MM.1S (cell line): Measurements from ENCODE around the gene ATP23.

Experiments
- DNase-seq: peaks from one replicate; pipeline ENCODE4 v3.0.0-alpha.2; 2015
- H2AFZ ChIP-seq: fragments of 300-600 bp; sonication (generic); 2 replicates; pipeline ENCODE4 v1.6.0; 2016; ENCODE audit warnings: antibody characterized with exemption, low read length
- H3F3A ChIP-seq: fragments of 300-600 bp; sonication (generic); 2 replicates; pipeline ENCODE4 v1.6.1; 2016; ENCODE audit warnings: mild to moderate bottlenecking, antibody characterized with exemption, low read length, moderate library complexity, mixed read lengths; ENCODE audit not compliant: insufficient read depth
- H3K27ac ChIP-seq: fragments of 300-600 bp; sonication (generic); 2 replicates; pipeline ENCODE4 v1.5.1; 2016; ENCODE audit warnings: mild to moderate bottlenecking, low read length
- H3K27me3 ChIP-seq: fragments of 300-600 bp; sonication (generic); replicated peaks from 2 replicates; pipeline ENCODE4 v1.6.0; 2016; ENCODE audit warnings: low read length; ENCODE audit not compliant: insufficient read depth
- H3K36me3 ChIP-seq: fragments of 300-600 bp; sonication (generic); replicated peaks from 2 replicates; pipeline ENCODE4 v1.6.1; 2016; ENCODE audit warnings: mild to moderate bottlenecking, low read length, mixed read lengths; ENCODE audit not compliant: insufficient read depth
- H3K4me1 ChIP-seq: fragments of 300-600 bp; sonication (generic); 2 replicates; pipeline ENCODE4 v1.6.1; 2016; ENCODE audit warnings: low read length, mixed read lengths
- H3K4me2 ChIP-seq: fragments of 300-600 bp; sonication (generic); 2 replicates; pipeline ENCODE4 v1.6.0; 2016; ENCODE audit warnings: low read depth, low read length
- H3K4me3 ChIP-seq: fragments of 300-600 bp; sonication (generic); 2 replicates; pipeline ENCODE4 v1.5.1; 2016; ENCODE audit warnings: low read length, mixed read lengths
- H3K79me2 ChIP-seq: fragments of 300-600 bp; sonication (generic); 2 replicates; pipeline ENCODE4 v1.6.1; 2016; ENCODE audit warnings: mixed run types, low read length, mixed read lengths
- H3K9ac ChIP-seq: fragments of 300-600 bp; sonication (generic); 2 replicates; pipeline ENCODE4 v1.6.1; 2016; ENCODE audit warnings: low read length, mixed read lengths
- H3K9me2 ChIP-seq: fragments of 300-600 bp; sonication (generic); replicated peaks from 2 replicates; pipeline ENCODE4 v1.6.1; 2016; ENCODE audit warnings: mild to moderate bottlenecking, low read length, mixed read lengths; ENCODE audit not compliant: insufficient read depth
- H3K9me3 ChIP-seq: fragments of 300-600 bp; sonication (generic); replicated peaks from 2 replicates; pipeline ENCODE4 v1.6.1; 2016; ENCODE audit warnings: mild to moderate bottlenecking, low read length, mixed read lengths; ENCODE audit not compliant: insufficient read depth
- H4K20me1 ChIP-seq: fragments of 300-600 bp; sonication (generic); 2 replicates; pipeline ENCODE4 v1.6.1; 2016; ENCODE audit warnings: mild to moderate bottlenecking, low read length, moderate library complexity, mixed read lengths; ENCODE audit not compliant: insufficient read depth
- CTCF ChIP-seq: fragments of 300-600 bp; sonication (generic); IDR thresholded peaks from 2 replicates; pipeline ENCODE4 v1.5.1; 2016; ENCODE audit warnings: antibody characterized with exemption, low read length, mixed read lengths
- EZH2 ChIP-seq: fragments of 300-600 bp; sonication (generic); optimal IDR thresholded peaks from 2 replicates; pipeline ENCODE3; 2017; ENCODE audit warnings: low read depth, mild to moderate bottlenecking, antibody characterized with exemption, low read length, mixed read lengths
- EZH2phosphoT487 ChIP-seq: fragments of 300-600 bp; sonication (generic); IDR thresholded peaks from 2 replicates; pipeline ENCODE4 v1.6.1; 2018; ENCODE audit warnings: antibody characterized with exemption, low read length

ATP23 gene

GRCh38 chr12:57899010-57899662, 42.2 kb upstream of the ATP23 start:
- Histone ChIP-seq H3K4me2 (peak overlapping the region; percentile 84; the same call in 1 of the 2 replicates), H3F3A (peaks cover 30% of the 10 kb centered on the region), H3K36me3 (no peaks in the 10 kb centered on the region), H3K9me2 (no peaks in the 10 kb centered on the region), H3K27ac (peak overlapping the region; percentile 97), H3K9me3 (no peaks in the 10 kb centered on the region), H3K4me3 (peak overlapping the region; percentile 30; the same call in 1 of the 2 replicates), H3K4me1 (peaks cover 46% of the 10 kb centered on the region), H3K27me3 (no peaks in the 10 kb centered on the region), H3K9ac (peak overlapping the region; percentile 60), H4K20me1 (no peaks in the 10 kb centered on the region), H2AFZ (no peak overlapping the region), H3K79me2 (no peaks in the 10 kb centered on the region)
- DNase-seq = peak; percentile 94
- no peak for TF ChIP-seq EZH2phosphoT487
- no peak for TF ChIP-seq EZH2
- no peak for TF ChIP-seq CTCF

- no peaks in the 10 kb centered on the region for H3K9me3 ChIP-seq
- no peak overlapping the region for H2AFZ ChIP-seq
- peaks cover 30% of the 10 kb centered on the region for H3K4me1 ChIP-seq
- DNase-seq = no peak
- H3K27me3 ChIP-seq = no peaks in the 10 kb centered on the region
- no peaks in the 10 kb centered on the region for H3K79me2 ChIP-seq
- no peak overlapping the region for H3K9ac ChIP-seq
- H3K9me2 ChIP-seq = no peaks in the 10 kb centered on the region
- H3K4me3 ChIP-seq = no peak overlapping the region
- H3K4me2 ChIP-seq = no peak overlapping the region
- TF ChIP-seq EZH2phosphoT487 = no peak
- no peak overlapping the region for H3K27ac ChIP-seq
- H4K20me1 ChIP-seq = no peaks in the 10 kb centered on the region
- no peaks in the 10 kb centered on the region for H3K36me3 ChIP-seq
- H3F3A ChIP-seq = peaks cover 24% of the 10 kb centered on the region
Measured at GRCh38 chr12:57902478-57902969, 38.8 kb upstream of the ATP23 start.

DNA sequence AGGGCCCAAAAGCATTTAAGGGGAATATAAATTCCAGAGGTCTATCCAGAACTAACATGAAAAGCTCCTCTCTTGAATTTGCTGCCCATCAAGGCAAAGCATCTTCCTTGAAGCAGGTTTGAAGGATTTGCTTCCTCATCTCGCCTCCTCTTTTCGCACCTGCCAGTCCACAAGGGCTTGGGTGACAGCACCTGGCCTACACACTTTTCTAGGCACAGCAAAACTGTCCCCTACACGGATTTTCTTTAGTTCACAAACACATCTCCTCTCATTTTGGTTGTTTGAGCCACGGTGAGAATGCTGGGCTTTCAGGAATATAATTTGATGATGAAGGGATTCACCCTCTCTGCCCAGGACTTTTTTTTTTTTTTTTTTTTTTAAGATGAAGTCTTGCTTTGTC, 36.9 kb upstream of the ATP23 start:
- H2AFZ ChIP-seq = no peak overlapping the region
- peaks cover 12% of the 10 kb centered on the region for H3K4me1 ChIP-seq
- DNase-seq = no peak
- no peaks in the 10 kb centered on the region for H4K20me1 ChIP-seq
- no peak overlapping the region for H3K4me3 ChIP-seq
- H3K27ac ChIP-seq = no peak overlapping the region
- peaks cover 5% of the 10 kb centered on the region for H3F3A ChIP-seq
- H3K9me3 ChIP-seq = no peaks in the 10 kb centered on the region
- no peak overlapping the region for H3K4me2 ChIP-seq
- TF ChIP-seq EZH2 (no peak), CTCF (no peak), EZH2phosphoT487 (no peak)
- no peaks in the 10 kb centered on the region for H3K79me2 ChIP-seq
- H3K9ac ChIP-seq = no peak overlapping the region
- H3K36me3 ChIP-seq = no peaks in the 10 kb centered on the region
- H3K9me2 ChIP-seq = no peaks in the 10 kb centered on the region
- H3K27me3 ChIP-seq = no peaks in the 10 kb centered on the region
